HUDEP-2 (cell line): ENCODE measurements around the gene NELFA.

Experiments
- DNase-seq, 76 experiments: peaks; one replicate each; lab custom pipeline; 2025; ENCODE audit not compliant: unreplicated experiment in 76 of 76; lab: John Stamatoyannopoulos, UW

The NELFA gene

DNA sequence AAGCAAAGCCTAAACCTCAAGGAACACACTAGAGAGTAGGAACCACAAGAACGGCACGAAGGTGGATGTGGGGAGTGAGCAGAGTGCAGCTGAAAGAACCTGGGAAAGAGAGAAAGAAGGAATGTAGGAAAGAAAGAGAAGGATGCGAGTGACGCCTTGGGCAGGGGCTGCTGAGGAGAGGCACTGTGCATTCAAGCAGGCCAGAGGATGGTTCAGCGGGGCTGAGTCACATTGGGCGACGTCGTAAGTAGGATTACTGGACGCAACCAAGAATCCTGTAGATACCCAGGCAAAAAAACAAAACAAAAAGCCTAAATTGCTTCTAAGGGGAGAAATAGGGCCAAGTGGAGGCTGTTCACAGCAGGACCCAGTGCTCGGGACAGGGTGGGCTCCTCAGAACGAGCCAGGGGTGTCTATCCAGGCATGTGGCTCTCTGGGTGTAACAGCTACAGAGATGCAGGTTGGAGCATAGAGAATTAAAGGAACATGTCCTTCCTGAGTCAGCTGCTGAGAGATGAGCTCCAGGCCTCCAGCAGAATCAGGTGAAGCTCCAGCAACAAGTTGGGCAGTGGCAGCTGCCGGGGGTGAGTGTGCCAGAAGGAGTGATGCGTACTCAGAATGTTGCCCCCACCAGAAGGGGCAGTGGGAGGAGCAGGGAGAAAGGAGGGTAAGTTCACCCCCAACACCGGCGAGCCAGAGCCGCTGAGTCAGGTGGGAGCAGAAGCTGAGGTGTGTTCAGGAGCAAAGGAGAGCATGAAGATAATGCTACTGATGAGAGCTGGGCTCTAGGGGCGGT is 38.6 kb downstream of the NELFA start:
- no peak for DNase-seq

GRCh38 chr4:1968686-1969295 is 40.0 kb downstream of the NELFA start:
- DNase-seq: no peak

GRCh38 chr4:1967512-1968149 is 41.1 kb downstream of the NELFA start:
- DNase-seq: no peak

- no peak for DNase-seq
Measured at GRCh38 chr4:1964971-1965370, 43.8 kb downstream of the NELFA start.

- peak in 11 of 76 experiments; percentile 2 to 35 (median 15) for DNase-seq
Measured at GRCh38 chr4:1964443-1964842, 44.3 kb downstream of the NELFA start.

- DNase-seq: no peak
Measured at GRCh38 chr4:1962980-1963379, 45.8 kb downstream of the NELFA start.

DNA sequence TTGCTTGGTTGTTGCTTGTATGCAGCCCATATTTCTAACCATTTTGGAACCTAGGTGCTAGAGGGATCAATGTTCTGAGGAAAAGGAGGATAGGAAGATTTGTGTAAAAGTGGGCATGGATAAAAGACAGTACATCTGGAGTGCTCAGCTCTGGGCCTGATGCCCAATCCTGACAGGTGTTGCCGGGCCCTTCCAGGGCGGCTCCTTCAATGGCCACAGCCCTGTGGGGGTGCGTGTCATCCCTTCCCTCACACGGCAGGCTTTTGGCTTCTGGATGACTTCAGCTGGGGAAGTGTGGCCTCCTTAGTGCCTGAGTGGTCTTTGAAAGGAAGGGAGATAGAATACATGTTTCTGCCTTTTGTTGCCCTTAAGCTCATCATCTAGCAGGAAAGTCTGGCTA is 47.2 kb downstream of the NELFA start:
- DNase-seq: no peak

DNA sequence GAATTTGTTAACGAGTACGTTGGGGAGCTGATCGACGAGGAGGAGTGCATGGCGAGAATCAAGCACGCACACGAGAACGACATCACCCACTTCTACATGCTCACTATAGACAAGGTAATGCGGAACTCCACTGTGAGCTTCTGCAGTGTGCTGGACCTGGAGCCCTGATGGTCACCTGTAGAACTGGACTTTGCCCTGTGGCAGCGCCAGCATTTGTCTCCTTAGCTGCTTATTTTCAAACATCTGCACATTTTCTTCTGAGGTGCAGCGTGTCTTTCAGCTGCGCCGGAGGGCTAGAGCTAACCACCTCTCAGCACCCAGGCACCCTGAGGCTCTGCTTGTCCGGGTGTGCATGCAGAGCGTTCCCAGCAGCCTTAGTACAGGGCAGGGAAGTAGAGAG is 47.7 kb downstream of the NELFA start:
- no peak for DNase-seq

GRCh38 chr4:1960170-1960825 is 48.5 kb downstream of the NELFA start:
- no peak for DNase-seq

DNA sequence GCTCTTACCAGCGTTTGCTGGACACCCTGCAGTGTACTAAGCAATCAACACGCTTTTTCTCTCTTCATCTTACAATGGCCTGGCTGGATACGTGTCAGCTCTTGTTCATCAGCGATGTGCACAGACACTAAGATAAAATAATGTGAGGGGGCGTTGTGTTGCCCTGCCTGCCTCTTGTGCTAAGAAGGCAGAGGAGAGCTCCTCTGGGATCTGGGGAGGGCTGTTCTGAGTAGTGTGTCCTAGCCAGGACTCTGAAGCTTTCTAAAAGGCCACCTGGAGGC is 49.7 kb downstream of the NELFA start:
- no peak for DNase-seq

DNA sequence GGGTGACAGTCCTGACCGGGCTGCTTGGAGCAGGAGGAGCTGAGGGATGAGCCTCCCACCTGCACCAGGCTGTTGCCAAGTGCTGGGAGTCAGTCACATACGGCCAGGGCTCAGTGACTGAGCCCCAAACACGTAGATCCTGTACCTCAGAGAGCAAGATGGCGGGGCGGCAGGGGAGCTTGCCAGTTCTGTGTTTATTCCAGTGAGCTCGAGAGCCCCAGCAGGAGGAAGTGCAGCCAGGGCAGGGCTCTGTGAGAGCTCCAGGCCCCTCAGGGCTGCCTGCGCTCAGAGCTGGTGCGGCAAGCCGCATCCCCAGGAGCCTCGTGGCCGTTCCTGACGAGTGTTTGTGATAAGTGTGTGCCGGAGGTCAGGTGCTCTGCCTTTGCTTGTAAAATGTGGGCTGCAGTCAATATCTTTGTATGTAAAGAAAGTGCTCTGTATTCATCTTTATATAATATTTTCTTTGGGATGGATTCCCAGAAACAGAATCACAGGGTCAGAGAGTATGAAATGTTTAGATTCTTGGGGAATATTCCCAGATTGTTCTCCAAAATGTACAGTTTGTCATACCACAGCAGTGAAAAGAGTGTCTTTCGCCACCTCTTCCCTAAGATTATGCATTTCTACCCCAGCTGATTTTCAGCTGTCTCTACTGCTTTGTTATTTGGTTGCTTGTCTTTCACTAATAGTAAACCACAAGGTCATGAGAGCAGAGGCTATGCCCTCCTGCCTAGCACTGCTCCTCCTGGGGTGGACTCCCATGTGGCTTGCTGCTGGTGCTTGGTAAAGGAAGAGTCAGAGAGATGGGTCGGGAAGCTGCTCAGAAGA is 50.3 kb downstream of the NELFA start:
- no peak for DNase-seq

- no peak for DNase-seq
Measured at GRCh38 chr4:1956631-1957030, 52.1 kb downstream of the NELFA start.

GRCh38 chr4:1953335-1953734 is 55.4 kb downstream of the NELFA start:
- DNase-seq: no peak

DNA sequence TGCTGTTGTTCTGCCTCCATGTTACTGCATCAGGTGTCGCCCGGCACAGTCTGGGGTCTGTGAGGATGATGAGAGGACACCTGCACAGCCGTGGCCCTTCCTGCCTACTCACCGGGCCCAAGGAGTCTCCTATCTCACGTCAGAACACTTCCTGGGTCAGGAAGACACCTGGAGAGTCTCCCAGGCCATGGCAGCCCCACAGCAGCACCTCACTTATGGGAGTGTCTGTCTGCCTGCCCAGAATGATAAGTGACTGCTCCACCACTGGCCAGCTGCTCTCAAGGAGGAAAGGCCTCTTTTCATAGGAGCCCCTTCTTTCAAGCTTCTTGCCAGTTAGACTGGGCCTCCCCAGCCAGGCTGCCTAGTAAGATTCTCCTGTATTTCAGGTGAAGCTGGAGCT is 56.1 kb downstream of the NELFA start:
- DNase-seq: no peak

GRCh38 chr4:1952058-1952700 is 56.6 kb downstream of the NELFA start:
- no peak for DNase-seq

- DNase-seq: no peak
Measured at GRCh38 chr4:1950369-1950768, 58.4 kb downstream of the NELFA start.

GRCh38 chr4:1948892-1949436 is 59.8 kb downstream of the NELFA start:
- no peak for DNase-seq

GRCh38 chr4:1948232-1948631 is 60.5 kb downstream of the NELFA start:
- DNase-seq: no peak

DNA sequence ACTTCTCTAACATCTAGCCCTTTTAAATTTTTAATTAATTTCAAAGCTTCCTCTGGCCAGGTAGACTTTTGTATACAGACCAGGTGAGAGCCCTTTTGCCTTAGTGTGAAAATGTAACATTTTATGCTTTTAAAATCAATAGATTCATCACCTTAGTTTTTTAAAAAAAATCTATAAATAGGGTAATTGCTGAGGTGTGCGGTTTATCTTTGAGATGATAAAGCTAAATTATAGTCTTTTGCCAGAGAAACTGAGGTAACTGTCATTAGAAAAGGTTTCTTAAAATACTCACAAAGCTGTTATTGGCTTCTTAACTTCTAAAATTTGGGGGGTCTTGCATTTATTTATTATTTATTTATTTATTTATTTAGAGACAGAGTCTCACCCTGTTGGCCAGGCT is 62.9 kb downstream of the NELFA start:
- DNase-seq: no peak
